HUES48 (cell line): ENCODE measurements around the gene TSPAN3.

Source experiments
- H3K27ac ChIP-seq: one replicate; pipeline ENCODE4 v1.7.0; 2013; ENCODE audit warnings: low read depth, low read length, inconsistent platforms
- H3K27me3 ChIP-seq: 2 replicates; pipeline ENCODE4 v1.6.1; 2013; ENCODE audit warnings: mild to moderate bottlenecking, low read length; ENCODE audit not compliant: control insufficient read depth, insufficient read depth
- H3K36me3 ChIP-seq: 2 replicates; pipeline ENCODE4 v1.6.1; 2013; ENCODE audit warnings: low read length; ENCODE audit not compliant: control insufficient read depth, insufficient read depth
- H3K4me1 ChIP-seq: 2 replicates; pipeline ENCODE4 v1.6.1; 2013; ENCODE audit warnings: mild to moderate bottlenecking, low read length; ENCODE audit not compliant: control insufficient read depth, insufficient read depth
- H3K4me3 ChIP-seq: 2 replicates; pipeline ENCODE4 v1.5.1; 2013; ENCODE audit warnings: mild to moderate bottlenecking, low read depth, low read length
- H3K9ac ChIP-seq: 2 replicates; pipeline ENCODE4 v1.6.1; 2013; ENCODE audit warnings: mild to moderate bottlenecking, low read depth, low read length, moderate library complexity
- H3K9me3 ChIP-seq: 2 replicates; pipeline ENCODE4 v1.6.1; 2013; ENCODE audit warnings: low read length; ENCODE audit not compliant: control insufficient read depth, insufficient read depth

TSPAN3 gene

DNA sequence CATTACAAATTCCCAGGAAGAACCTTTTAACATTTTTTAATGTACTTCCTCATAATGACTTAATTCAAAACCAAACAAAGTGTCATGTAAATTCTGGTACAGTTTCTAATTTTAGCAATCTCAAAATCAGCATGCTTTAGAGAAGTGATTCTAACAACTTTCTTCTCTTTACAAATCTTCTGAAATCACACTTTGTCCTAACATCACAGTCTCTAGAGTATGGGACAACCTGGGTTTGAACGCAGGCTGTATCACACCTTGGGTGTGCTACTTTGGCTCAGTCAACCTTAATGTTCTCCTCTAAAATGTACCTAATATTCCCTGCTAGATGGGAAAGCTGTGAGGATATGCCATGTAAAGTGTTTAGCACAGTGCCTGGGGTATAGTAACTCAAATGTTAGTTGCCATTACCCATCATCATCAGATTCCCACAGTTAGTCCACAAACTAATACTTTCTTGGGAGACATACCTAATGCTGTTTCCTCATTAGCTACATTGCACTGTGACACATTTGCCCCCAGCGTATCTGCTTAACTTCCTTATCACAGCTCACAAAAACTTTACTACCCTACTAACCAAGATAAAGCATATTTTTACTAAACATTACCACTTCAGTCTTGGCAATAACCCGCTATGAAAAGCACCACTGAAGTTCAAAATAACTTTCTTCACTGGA lies 3.1 kb downstream of the TSPAN3 start:
- Histone ChIP-seq H3K9ac (no peak overlapping the region), H3K27me3 (peaks cover 4% of the 10 kb centered on the region), H3K36me3 (peaks cover 9% of the 10 kb centered on the region; the same call in 1 of the 2 replicates), H3K4me1 (peaks cover 27% of the 10 kb centered on the region), H3K4me3 (no peak overlapping the region), H3K9me3 (no peaks in the 10 kb centered on the region), H3K27ac (no peak overlapping the region)

DNA sequence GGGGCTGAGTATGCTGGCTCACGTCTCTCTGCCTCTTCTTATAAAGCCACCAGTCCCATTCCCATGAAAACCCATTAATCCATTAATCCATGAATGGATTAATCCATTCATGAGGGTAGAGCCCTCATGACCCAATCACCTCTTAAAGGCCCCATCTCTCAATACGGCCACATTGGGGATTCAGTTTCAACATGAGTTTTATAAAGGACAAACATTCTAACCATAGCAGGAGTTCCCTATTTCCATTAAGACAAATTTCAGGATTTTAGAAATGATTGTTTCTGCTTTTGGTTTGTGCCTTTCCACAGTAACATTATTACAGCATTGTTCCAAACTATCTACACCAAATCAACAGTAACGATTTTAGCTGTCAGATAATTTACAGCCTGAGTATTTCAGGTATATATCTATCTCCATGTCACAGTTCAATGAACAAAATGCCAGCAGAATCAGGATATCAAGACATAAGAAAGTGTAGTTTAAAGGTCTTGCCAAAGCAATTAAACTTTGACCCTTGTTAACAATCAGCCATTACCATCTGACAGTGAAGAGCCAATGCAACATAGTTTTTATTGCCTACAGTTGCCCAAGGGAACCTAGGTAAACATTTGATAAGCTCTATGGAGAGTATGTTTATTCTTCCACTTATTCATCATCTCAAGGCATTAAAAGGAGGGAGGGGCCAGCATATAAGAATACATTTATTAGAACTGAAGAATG lies 3.8 kb downstream of the TSPAN3 start:
- no peaks in the 10 kb centered on the region for H3K9me3 ChIP-seq
- peaks cover 27% of the 10 kb centered on the region for H3K4me1 ChIP-seq
- no peak overlapping the region for H3K4me3 ChIP-seq
- no peak overlapping the region for H3K27ac ChIP-seq
- peaks cover 9% of the 10 kb centered on the region; the same call in 1 of the 2 replicates for H3K36me3 ChIP-seq
- H3K9ac ChIP-seq, result no peak overlapping the region
- peaks cover 4% of the 10 kb centered on the region for H3K27me3 ChIP-seq

- H3K9me3 ChIP-seq, result no peaks in the 10 kb centered on the region
- peaks cover under 1% of the 10 kb centered on the region; the same call in 1 of the 2 replicates for H3K27me3 ChIP-seq
- H3K36me3 ChIP-seq, result peaks cover 9% of the 10 kb centered on the region; the same call in 1 of the 2 replicates
- no peak overlapping the region for H3K4me3 ChIP-seq
- H3K9ac ChIP-seq, result no peak overlapping the region
- peak overlapping the region; percentile 11 for H3K27ac ChIP-seq
- peaks cover 24% of the 10 kb centered on the region for H3K4me1 ChIP-seq
Measured at GRCh38 chr15:77064539-77065308, 6.2 kb downstream of the TSPAN3 start.

- Histone ChIP-seq H3K36me3 (peaks cover 6% of the 10 kb centered on the region; the same call in 1 of the 2 replicates), H3K9ac (no peak overlapping the region), H3K4me1 (peaks cover 20% of the 10 kb centered on the region), H3K27me3 (no peaks in the 10 kb centered on the region), H3K27ac (peak overlapping the region; percentile 21), H3K9me3 (no peaks in the 10 kb centered on the region), H3K4me3 (no peak overlapping the region)
Measured at GRCh38 chr15:77064063-77064462, 6.8 kb downstream of the TSPAN3 start.

DNA sequence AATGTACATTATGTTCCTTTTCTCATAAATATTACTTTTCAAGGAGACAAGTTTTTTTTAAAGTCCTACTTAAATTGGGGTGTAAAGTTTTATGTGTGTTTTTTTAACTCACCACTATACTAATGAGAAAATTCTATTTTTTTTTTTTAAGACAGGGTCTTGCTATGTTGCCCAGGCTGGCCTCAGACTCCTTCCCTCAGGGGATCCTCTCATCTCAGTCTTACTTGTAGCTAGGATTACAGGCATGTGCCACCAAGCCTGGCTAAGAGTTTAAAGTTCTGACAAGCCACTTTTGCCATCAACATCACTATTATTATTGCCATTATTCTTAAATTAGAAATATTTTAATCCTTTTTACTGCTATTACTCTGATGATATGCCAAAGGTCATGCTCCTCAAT lies 7.7 kb downstream of the TSPAN3 start:
- Histone ChIP-seq H3K4me3 (no peak overlapping the region), H3K9me3 (no peaks in the 10 kb centered on the region), H3K9ac (no peak overlapping the region), H3K36me3 (no peaks in the 10 kb centered on the region), H3K27me3 (no peaks in the 10 kb centered on the region), H3K27ac (no peak overlapping the region), H3K4me1 (peaks cover 20% of the 10 kb centered on the region)

DNA sequence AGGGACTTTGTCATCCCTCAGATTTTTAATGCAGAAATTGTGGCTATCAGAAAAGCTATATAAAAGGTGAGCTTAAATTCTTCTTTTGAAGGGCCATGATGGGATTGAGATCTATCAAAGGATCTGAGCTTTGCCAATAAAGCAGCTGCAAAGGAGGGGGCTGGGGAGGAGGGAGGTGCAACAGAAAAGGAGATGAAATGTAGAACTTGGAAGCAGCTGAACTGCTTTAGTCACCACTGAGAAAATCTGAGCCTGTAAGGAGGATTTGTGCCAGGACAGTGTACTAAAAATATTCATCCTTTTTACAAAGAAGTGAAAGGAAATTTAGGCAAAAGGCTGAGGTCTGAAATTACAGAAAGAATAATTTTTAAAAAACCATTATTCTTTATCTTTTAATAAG lies 10.4 kb downstream of the TSPAN3 start:
- H3K4me3 ChIP-seq, result no peak overlapping the region

DNA sequence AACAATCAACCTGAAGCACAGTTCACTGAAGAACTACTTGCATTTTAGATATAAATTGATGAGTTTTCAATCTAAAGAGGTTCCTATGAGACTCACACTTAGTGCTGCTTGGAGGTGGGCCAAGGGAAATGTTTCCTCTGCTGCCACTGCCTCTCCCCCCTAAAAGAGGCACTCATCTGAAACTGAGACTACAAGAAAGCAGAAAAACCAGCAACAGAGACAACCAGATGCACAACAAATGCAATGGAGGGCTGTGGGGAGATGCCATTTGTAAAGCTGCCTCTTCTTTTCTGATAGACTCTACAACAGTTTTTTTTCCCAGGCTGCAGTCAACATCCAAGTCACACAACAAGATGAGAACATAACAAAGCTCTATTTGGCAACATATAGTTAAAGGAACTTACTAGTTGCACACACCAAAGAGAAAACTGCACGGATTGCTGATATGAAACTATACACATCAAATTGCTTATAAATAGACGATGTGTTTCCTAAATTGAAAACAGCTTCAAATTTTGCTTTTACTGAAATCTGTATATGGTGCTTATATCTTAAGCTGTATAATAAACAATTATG lies 11.0 kb downstream of the TSPAN3 start:
- no peak overlapping the region for H3K27ac ChIP-seq
- peaks cover 31% of the 10 kb centered on the region for H3K4me1 ChIP-seq
- no peaks in the 10 kb centered on the region for H3K36me3 ChIP-seq
- no peak overlapping the region for H3K9ac ChIP-seq
- H3K27me3 ChIP-seq, result no peaks in the 10 kb centered on the region
- no peaks in the 10 kb centered on the region for H3K9me3 ChIP-seq
- no peak overlapping the region for H3K4me3 ChIP-seq

More for the DNA sequence above, 10.4 kb downstream of the TSPAN3 start:
- Histone ChIP-seq H3K4me1 (peaks cover 34% of the 10 kb centered on the region), H3K9ac (no peak overlapping the region), H3K27ac (no peak overlapping the region), H3K36me3 (no peaks in the 10 kb centered on the region), H3K27me3 (no peaks in the 10 kb centered on the region), H3K9me3 (no peaks in the 10 kb centered on the region)

GRCh38 chr15:77058468-77058867 lies 12.4 kb downstream of the TSPAN3 start:
- Histone ChIP-seq H3K9ac (no peak overlapping the region), H3K4me1 (peaks cover 22% of the 10 kb centered on the region), H3K4me3 (no peak overlapping the region), H3K27ac (no peak overlapping the region), H3K9me3 (no peaks in the 10 kb centered on the region), H3K36me3 (peaks cover 5% of the 10 kb centered on the region; the same call in 1 of the 2 replicates), H3K27me3 (no peaks in the 10 kb centered on the region)

GRCh38 chr15:77057685-77058084 lies 13.2 kb downstream of the TSPAN3 start:
- no peak overlapping the region for H3K27ac ChIP-seq
- no peaks in the 10 kb centered on the region for H3K9me3 ChIP-seq
- no peak overlapping the region for H3K9ac ChIP-seq
- peaks cover 8% of the 10 kb centered on the region for H3K36me3 ChIP-seq
- H3K4me3 ChIP-seq, result no peak overlapping the region
- H3K4me1 ChIP-seq, result peaks cover 27% of the 10 kb centered on the region
- no peaks in the 10 kb centered on the region for H3K27me3 ChIP-seq

- Histone ChIP-seq H3K27ac (no peak overlapping the region), H3K4me3 (no peak overlapping the region), H3K27me3 (no peaks in the 10 kb centered on the region), H3K9me3 (no peaks in the 10 kb centered on the region), H3K36me3 (peaks cover 14% of the 10 kb centered on the region), H3K9ac (no peak overlapping the region), H3K4me1 (peaks cover 28% of the 10 kb centered on the region)
Measured at GRCh38 chr15:77057072-77057471, 13.8 kb downstream of the TSPAN3 start.
